ENCODE measurements around the gene DLGAP3. TPM values are rescaled to one million over a fixed set of nuclear protein-coding genes. Genes with fewer than 3 reads are reported as not detected.

DLGAP3 gene
- polyA plus RNA-seq, 1 donor (not counting 4 experiments of a cell fraction or from before 2014, with no cell fraction given) = not detected

- dilution Hi-C loops (cut with MboI; ENCODE audit: extremely low pct_ligation_motif_present, low sequenced_read_pairs) = no loop called here
- TF ChIP-seq EZH2 (IDR thresholded peaks at IDR 0.05; ENCODE audit: low read length) (no peak), CTCF (optimal IDR thresholded peaks at IDR 0.05 in 1 of 3, IDR thresholded peaks at IDR 0.05 in 1 of 3, conservative IDR thresholded peaks at IDR 0.05 in 1 of 3; ENCODE audit: extremely low read depth in 1 of 3, insufficient read depth in 2 of 3, low read length in 3 of 3) (no peak)
- no peak overlapping the region for H3K9ac ChIP-seq (ENCODE audit: control insufficient read depth, extremely low read depth, insufficient read depth, low read length)
- H4K20me1 ChIP-seq (ENCODE audit: control insufficient read depth, extremely low read depth, insufficient read depth, low read length) = no peaks in the 10 kb centered on the region
- H3K4me1 ChIP-seq (ENCODE audit: control insufficient read depth, extremely low read depth, insufficient read depth, low read length) = no peaks in the 10 kb centered on the region
- H3K27me3 ChIP-seq (ENCODE audit: control insufficient read depth, extremely low read depth, insufficient read depth, low read length) = no peaks in the 10 kb centered on the region
- no peak for FAIRE-seq
- peaks cover 0 to 1% of the 10 kb centered on the region in 2 experiments for H3K36me3 ChIP-seq (ENCODE audit: control insufficient read depth in 2 of 2, extremely low read depth in 1 of 2, insufficient read depth in 2 of 2, low read length in 2 of 2)
- H3K4me2 ChIP-seq (ENCODE audit: control insufficient read depth, extremely low read depth, insufficient read depth, low read depth, low read length) = no peak overlapping the region
- no peaks in the 10 kb centered on the region for H3K9me3 ChIP-seq (ENCODE audit: control insufficient read depth, low read depth, low read length)
- H3K27ac ChIP-seq (ENCODE audit: control insufficient read depth, insufficient read depth, low read length) = no peak overlapping the region
- H3K79me2 ChIP-seq (ENCODE audit: control insufficient read depth, insufficient read depth, low read length) = peaks cover 2% of the 10 kb centered on the region
- no peaks in the 10 kb centered on the region for H3K9me1 ChIP-seq (ENCODE audit: control insufficient read depth, extremely low read depth, insufficient read depth, low read length)
- no peak for DNase-seq (ENCODE audit: low read depth, low spot score)
- H2AFZ ChIP-seq (ENCODE audit: control insufficient read depth, low read length) = no peak overlapping the region
- H3K4me3 ChIP-seq (ENCODE audit: control insufficient read depth in 2 of 3, extremely low read depth in 1 of 3, insufficient read depth in 2 of 3, low read depth in 1 of 3, low read length in 3 of 3) = no peak overlapping the region
Observed at GRCh38 chr1:34977858-34978257, 48.4 kb upstream of the DLGAP3 start.

DNA sequence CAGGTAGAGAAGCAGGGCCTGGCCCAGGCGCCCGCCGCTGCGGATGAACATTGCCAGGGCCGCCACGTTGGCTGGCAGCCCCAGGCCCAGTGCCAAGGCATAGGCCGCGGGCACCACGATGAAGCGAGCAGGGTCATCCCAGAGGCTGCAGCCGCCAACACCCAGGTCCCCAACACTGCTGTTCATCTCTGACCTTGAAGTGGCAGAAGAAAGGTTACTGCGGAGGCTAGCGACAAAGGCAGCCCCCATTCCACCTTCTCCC is 47.7 kb upstream of the DLGAP3 start:
- H3K4me1 ChIP-seq (ENCODE audit: control insufficient read depth, extremely low read depth, insufficient read depth, low read length) = no peaks in the 10 kb centered on the region
- H2AFZ ChIP-seq (ENCODE audit: control insufficient read depth, low read length) = no peak overlapping the region
- no peak overlapping the region for H3K27ac ChIP-seq (ENCODE audit: control insufficient read depth, insufficient read depth, low read length)
- FAIRE-seq (no peak), DNase-seq (ENCODE audit: low read depth, low spot score) (no peak)
- no peaks in the 10 kb centered on the region for H3K9me1 ChIP-seq (ENCODE audit: control insufficient read depth, extremely low read depth, insufficient read depth, low read length)
- dilution Hi-C loops (cut with MboI; ENCODE audit: extremely low pct_ligation_motif_present, low sequenced_read_pairs) = no loop called here
- H3K79me2 ChIP-seq (ENCODE audit: control insufficient read depth, insufficient read depth, low read length) = no peaks in the 10 kb centered on the region
- H3K36me3 ChIP-seq (ENCODE audit: control insufficient read depth in 2 of 2, extremely low read depth in 1 of 2, insufficient read depth in 2 of 2, low read length in 2 of 2) = peaks cover 0 to 1% of the 10 kb centered on the region in 2 experiments
- no peaks in the 10 kb centered on the region for H3K9me3 ChIP-seq (ENCODE audit: control insufficient read depth, low read depth, low read length)
- H4K20me1 ChIP-seq (ENCODE audit: control insufficient read depth, extremely low read depth, insufficient read depth, low read length) = no peaks in the 10 kb centered on the region
- no peaks in the 10 kb centered on the region for H3K27me3 ChIP-seq (ENCODE audit: control insufficient read depth, extremely low read depth, insufficient read depth, low read length)
- H3K9ac ChIP-seq (ENCODE audit: control insufficient read depth, extremely low read depth, insufficient read depth, low read length) = no peak overlapping the region
- H3K4me3 ChIP-seq (ENCODE audit: control insufficient read depth in 2 of 3, extremely low read depth in 1 of 3, insufficient read depth in 2 of 3, low read depth in 1 of 3, low read length in 3 of 3) = no peak overlapping the region
- H3K4me2 ChIP-seq (ENCODE audit: control insufficient read depth, extremely low read depth, insufficient read depth, low read depth, low read length) = no peak overlapping the region
- TF ChIP-seq CTCF (optimal IDR thresholded peaks at IDR 0.05 in 1 of 3, IDR thresholded peaks at IDR 0.05 in 1 of 3, conservative IDR thresholded peaks at IDR 0.05 in 1 of 3; ENCODE audit: extremely low read depth in 1 of 3, insufficient read depth in 2 of 3, low read length in 3 of 3) = no peak
- no peak for TF ChIP-seq EZH2 (IDR thresholded peaks at IDR 0.05; ENCODE audit: low read length)

All from keratinocyte (primary cell).